HepG2 (cell line): ENCODE results near the gene MST1. TPM values are rescaled to one million over a fixed set of nuclear protein-coding genes. Genes with fewer than 3 reads are reported as not detected.
A peak's percentile ranks its signal among the peaks of the same experiment; 100 is the strongest.

Experiments used
- ATAC-seq: fragments of 200-7000 bp; cut with Tn5 transposase; 3 replicates; pipeline ENCODE4 v1.9.1; 2020; ENCODE audit warnings: mild to moderate bottlenecking, moderate library complexity
- BruUV-seq: library from RNA; stranded (reverse); fragments of 400-500 nt; replicated peaks from 2 replicates; lab custom pipeline; 2021; lab: Mats Ljungman, UMichigan
- CTCF ChIA-PET: fragments of 300-600 bp; formaldehyde crosslinking; extraction: SDS; loops from one replicate; lab custom pipeline; 2021; ENCODE audit warnings: low total read pairs, inconsistent platforms, low intra/inter-chr PET ratio; lab: Yijun Ruan, JAX
- POLR2A ChIA-PET: fragments of 350-600 bp; sonication (Branson Sonifier 250); formaldehyde crosslinking; loops from one replicate; lab custom pipeline; 2020; ENCODE audit warnings: antibody characterized with exemption, inconsistent platforms; lab: Yijun Ruan, JAX
- DNase-seq: peaks from one replicate; pipeline ENCODE4 v3.0.0-alpha.2; 2015; ENCODE audit warnings: low spot score
- FAIRE-seq: peaks from 3 replicates; lab custom pipeline; 2011; peaks lifted over from hg19 to GRCh38; lab: Jason Lieb, UNC
- H2AFZ ChIP-seq: one replicate; pipeline ENCODE4 v1.6.1; 2011; ENCODE audit warnings: low read length, inconsistent platforms
- H3K27ac ChIP-seq: fragments of 300-600 bp; 3 replicates; pipeline ENCODE4 v1.8.0; 2011; ENCODE audit warnings: mixed run types, mild to moderate bottlenecking, mixed read lengths, low read length, inconsistent platforms; ENCODE audit not compliant: insufficient read depth; ENCODE audit errors: extremely low read length
- H3K27me3 ChIP-seq, 2 experiments: fragments of 200-600 bp in 1 of 2; 2 replicates in 1 of 2; 3 replicates in 1 of 2; pipeline versions ENCODE4 v1.6.0 to v1.8.0; 2011; ENCODE audit warnings: low read length in 2 of 2, mild to moderate bottlenecking in 2 of 2, moderate library complexity in 2 of 2, inconsistent platforms in 1 of 2; ENCODE audit not compliant: insufficient read depth in 2 of 2, control insufficient read depth in 1 of 2
- H3K36me3 ChIP-seq, 2 experiments: fragments of 200-600 bp in 1 of 2; replicated peaks in 1 of 2; 2 replicates in 1 of 2; 3 replicates in 1 of 2; pipeline versions ENCODE4 v1.5.1 to v1.8.0; 2011; ENCODE audit warnings: low read length in 2 of 2, inconsistent platforms in 1 of 2; ENCODE audit not compliant: insufficient read depth in 2 of 2, control insufficient read depth in 1 of 2
- H3K4me1 ChIP-seq: 2 replicates; pipeline ENCODE4 v1.5.1; 2012; ENCODE audit warnings: low read length, inconsistent platforms; ENCODE audit not compliant: insufficient read depth
- H3K4me2 ChIP-seq: 2 replicates; pipeline ENCODE4 v1.6.0; 2011; ENCODE audit warnings: low read depth, low read length, inconsistent platforms
- H3K4me3 ChIP-seq, 3 experiments: fragments of 200-600 bp in 1 of 3; sonication (generic), shearing (Covaris generic) in 1 of 3; replicated peaks in 1 of 3; 2 replicates each; pipeline ENCODE4 v1.5.1; 2011 to 2016; ENCODE audit warnings: low read length in 3 of 3, inconsistent platforms in 2 of 3, low read depth in 2 of 3, mild to moderate bottlenecking in 2 of 3, control low read depth in 1 of 3, mixed read lengths in 1 of 3; ENCODE audit not compliant: insufficient read depth in 1 of 3
- H3K79me2 ChIP-seq: one replicate; pipeline ENCODE4 v1.6.1; 2011; ENCODE audit warnings: low read length, inconsistent platforms; ENCODE audit not compliant: insufficient read depth
- H3K9ac ChIP-seq: 2 replicates; pipeline ENCODE4 v1.6.0; 2011; ENCODE audit warnings: mild to moderate bottlenecking, low read depth, low read length, inconsistent platforms; ENCODE audit not compliant: insufficient read depth
- H3K9me3 ChIP-seq: 2 replicates; pipeline ENCODE4 v1.5.1; 2012; ENCODE audit warnings: mild to moderate bottlenecking, low read length
- H4K20me1 ChIP-seq: 2 replicates; pipeline ENCODE4 v1.6.0; 2011; ENCODE audit warnings: inconsistent platforms, mild to moderate bottlenecking, low read length, moderate library complexity; ENCODE audit not compliant: insufficient read depth
- ESRRA ChIP-seq: sonication (generic); formaldehyde crosslinking; IDR thresholded peaks from 2 replicates; pipeline ENCODE4 v1.5.1; 2020; ENCODE audit warnings: mild to moderate bottlenecking, low read depth, missing genetic modification reagents
- GZF1 ChIP-seq: sonication (generic); formaldehyde crosslinking; IDR thresholded peaks from 2 replicates; pipeline ENCODE4 v1.5.1; 2020; ENCODE audit warnings: mild to moderate bottlenecking, missing genetic modification reagents
- HDAC1 ChIP-seq: sonication (generic); formaldehyde crosslinking; IDR thresholded peaks from 2 replicates; pipeline ENCODE4 v1.5.1; 2020; ENCODE audit warnings: mild to moderate bottlenecking, missing genetic modification reagents
- KDM5B ChIP-seq: sonication (generic); formaldehyde crosslinking; IDR thresholded peaks from 2 replicates; pipeline ENCODE4 v1.4.0; 2020; ENCODE audit warnings: missing genetic modification reagents, mild to moderate bottlenecking, borderline replicate concordance
- MXI1 ChIP-seq: IDR thresholded peaks from 3 replicates; pipeline ENCODE4 v1.6.1; 2012; ENCODE audit warnings: low read depth, low read length, inconsistent platforms, borderline replicate concordance
- POLR2G ChIP-seq: fragments of 200-400 bp; formaldehyde crosslinking; IDR thresholded peaks from 2 replicates; pipeline ENCODE4 v1.6.1; 2018; ENCODE audit warnings: mild to moderate bottlenecking, low read depth, low read length, moderate library complexity
- RBM22 ChIP-seq: fragments of 200-400 bp; formaldehyde crosslinking; optimal IDR thresholded peaks from 2 replicates; pipeline ENCODE3; 2017; ENCODE audit warnings: mild to moderate bottlenecking, low read length, moderate library complexity
- TAF15 ChIP-seq: fragments of 200-400 bp; formaldehyde crosslinking; IDR thresholded peaks from one replicate; pipeline ENCODE4 v1.6.1; 2018; ENCODE audit warnings: mild to moderate bottlenecking, low read depth, low read length; ENCODE audit not compliant: poor library complexity, severe bottlenecking
- TP53 ChIP-seq: sonication (generic); formaldehyde crosslinking; conservative IDR thresholded peaks from 2 replicates; pipeline ENCODE4 v1.4.0; 2020; ENCODE audit warnings: missing genetic modification reagents
- ZBTB42 ChIP-seq: sonication (generic); formaldehyde crosslinking; IDR thresholded peaks from 2 replicates; pipeline ENCODE4 v1.5.0; 2020; ENCODE audit warnings: mild to moderate bottlenecking, missing genetic modification reagents
- ZC3H4 ChIP-seq: sonication (generic); formaldehyde crosslinking; IDR thresholded peaks from 2 replicates; pipeline ENCODE4 v1.4.0; 2020; ENCODE audit warnings: missing genetic modification reagents, borderline replicate concordance
- ZNF232 ChIP-seq: sonication (generic); formaldehyde crosslinking; IDR thresholded peaks from 2 replicates; pipeline ENCODE4 v1.4.0; 2020; ENCODE audit warnings: missing genetic modification reagents, borderline replicate concordance
- ZNF569 ChIP-seq: sonication (generic); formaldehyde crosslinking; IDR thresholded peaks from 2 replicates; pipeline ENCODE4 v1.5.0; 2020; ENCODE audit warnings: mild to moderate bottlenecking, missing genetic modification reagents, moderate library complexity, borderline replicate concordance
- ZNF605 ChIP-seq: sonication (generic); formaldehyde crosslinking; IDR thresholded peaks from 2 replicates; pipeline ENCODE4 v1.8.0; 2022; ENCODE audit warnings: mild to moderate bottlenecking, missing genetic modification reagents
- WGBS: methylation state at CpG from one replicate; pipeline ENCODE4 v1.1.6; 2017; ENCODE audit warnings: low lambda C conversion rate; 5-methylcytosine and 5-hydroxymethylcytosine counted together
- in situ Hi-C: cut with HindIII; loops from 2 replicates; pipeline ENCODE4 v1.10.0; 2017; ENCODE audit warnings: low pct_unique_long_range_greater_than_20kb; ENCODE audit not compliant: extremely low pct_ligation_motif_present
- intact Hi-C: fragments of 100-400 bp; cut with micrococcal nuclease; formaldehyde crosslinking; loops from one replicate; pipeline ENCODE4 v1.10.0; 2022; ENCODE audit not compliant: unreplicated experiment
- polyA plus RNA-seq, 8 experiments: library from polyadenylated mRNA; depleted of rRNA in 3 of 8; stranded (reverse) in 7 of 8; unstranded in 1 of 8; fragments of >200 nt; fragmentation: Illumina TruSeq in 4 of 8; extraction: Trizol in 4 of 8; gene quantifications; 2 replicates each; pipeline versions ENCODE4 v1.2.1 to v1.2.3, GENCODE V29; 2011 to 2016; ENCODE audit warnings: low read depth in 4 of 8, missing spikeins in 1 of 8, mixed read lengths in 1 of 8; ENCODE audit not compliant: insufficient read depth in 1 of 8
- total RNA-seq, 5 experiments: library from RNA; depleted of rRNA; stranded (reverse); fragments of >200 nt; fragmentation: Illumina TruSeq; extraction: Trizol; gene quantifications; 2 replicates each; pipeline ENCODE4 v1.2.3, GENCODE V29; 2016; ENCODE audit warnings: low read depth in 1 of 5
- TF ChIP-seq, protein P1 (sequence below): sonication (generic); formaldehyde crosslinking; IDR thresholded peaks from 2 replicates; pipeline ENCODE4 v1.5.1; 2020; ENCODE audit warnings: missing genetic modification reagents, mild to moderate bottlenecking, borderline replicate concordance

Gene MST1
- total and polyA plus RNA-seq, 2 of the 13 experiments (the other 11 are each of a cell fraction or from before 2014, with no cell fraction given), result 189 to 452 TPM

GRCh38 chr3:49724586-49724985 lies 35.3 kb upstream of the MST1 start:
- Histone ChIP-seq H3K27me3 (no peaks in the 10 kb centered on the region), H3K4me2 (peak overlapping the region; percentile 82), H3K9me3 (no peaks in the 10 kb centered on the region), H3K4me3 (peak overlapping the region; percentile 58 to 100 (median 97); a peak in 5 of 6 replicates), H3K9ac (peak overlapping the region; percentile 95), H3K79me2 (peaks cover 13% of the 10 kb centered on the region), H3K36me3 (peaks cover 19 to 40% of the 10 kb centered on the region in 2 experiments), H3K4me1 (peaks cover 21% of the 10 kb centered on the region), H2AFZ (no peak overlapping the region), H3K27ac (peak overlapping the region; percentile 87), H4K20me1 (no peaks in the 10 kb centered on the region)
- ChIA-PET POLR2A (interaction anchor here (0.8 to 1.8 kb wide), 2 partner anchors 24 to 78 kb away, joined by 3 to 4 read pairs; partner anchors contain the start of gene INKA1), CTCF (no interaction called here)
- ATAC-seq (peak; percentile 6; the same call in 2 of the 3 replicates), FAIRE-seq (no peak), DNase-seq (no peak)
- BruUV-seq, result no TSS peak
- 33% methylated on average over 6 of the region's 6 CpGs for WGBS
- in situ Hi-C loops (no loop called here), intact Hi-C loops (loop anchor here (2.0 kb wide), 1 partner anchor 48 kb away; no protein-coding TSS in a partner anchor)
- TF ChIP-seq TAF15 (no peak), GZF1 (CRISPR knock-in tag) (0 out of 2 replicates have a peak, but pooled peaks have one; percentile 6), ZC3H4 (CRISPR knock-in tag) (peak; percentile 69; the same call in 1 of the 2 replicates), MXI1 (0 out of 3 replicates have a peak, but pooled peaks have one; percentile 19), KDM5B (CRISPR knock-in tag) (no peak), ZNF232 (CRISPR knock-in tag) (no peak), TP53 (CRISPR knock-in tag) (no peak), POLR2G (peak; percentile 21), ESRRA (CRISPR knock-in tag) (no peak), ZNF605 (CRISPR knock-in tag) (0 out of 2 replicates have a peak, but pooled peaks have one; percentile 16), ZNF569 (CRISPR knock-in tag) (0 out of 2 replicates have a peak, but pooled peaks have one; percentile 43), RBM22 (peak; percentile 43), ZBTB42 (CRISPR knock-in tag) (0 out of 2 replicates have a peak, but pooled peaks have one; percentile 5), HDAC1 (CRISPR knock-in tag) (no peak)
- TF ChIP-seq, protein P1, sequence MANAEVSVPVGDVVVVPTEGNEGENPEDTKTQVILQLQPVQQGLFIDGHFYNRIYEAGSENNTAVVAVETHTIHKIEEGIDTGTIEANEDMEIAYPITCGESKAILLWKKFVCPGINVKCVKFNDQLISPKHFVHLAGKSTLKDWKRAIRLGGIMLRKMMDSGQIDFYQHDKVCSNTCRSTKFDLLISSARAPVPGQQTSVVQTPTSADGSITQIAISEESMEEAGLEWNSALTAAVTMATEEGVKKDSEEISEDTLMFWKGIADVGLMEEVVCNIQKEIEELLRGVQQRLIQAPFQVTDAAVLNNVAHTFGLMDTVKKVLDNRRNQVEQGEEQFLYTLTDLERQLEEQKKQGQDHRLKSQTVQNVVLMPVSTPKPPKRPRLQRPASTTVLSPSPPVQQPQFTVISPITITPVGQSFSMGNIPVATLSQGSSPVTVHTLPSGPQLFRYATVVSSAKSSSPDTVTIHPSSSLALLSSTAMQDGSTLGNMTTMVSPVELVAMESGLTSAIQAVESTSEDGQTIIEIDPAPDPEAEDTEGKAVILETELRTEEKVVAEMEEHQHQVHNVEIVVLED, result no peak
